ENCODE results near the gene CTNND2. TPM values are rescaled to one million over a fixed set of nuclear protein-coding genes. Genes with fewer than 3 reads are reported as not detected.

CTNND2 gene
- total RNA-seq, 3 donors from 2014 or later (not counting 1 experiment from before 2014, with no cell fraction given) = not detected

DNA sequence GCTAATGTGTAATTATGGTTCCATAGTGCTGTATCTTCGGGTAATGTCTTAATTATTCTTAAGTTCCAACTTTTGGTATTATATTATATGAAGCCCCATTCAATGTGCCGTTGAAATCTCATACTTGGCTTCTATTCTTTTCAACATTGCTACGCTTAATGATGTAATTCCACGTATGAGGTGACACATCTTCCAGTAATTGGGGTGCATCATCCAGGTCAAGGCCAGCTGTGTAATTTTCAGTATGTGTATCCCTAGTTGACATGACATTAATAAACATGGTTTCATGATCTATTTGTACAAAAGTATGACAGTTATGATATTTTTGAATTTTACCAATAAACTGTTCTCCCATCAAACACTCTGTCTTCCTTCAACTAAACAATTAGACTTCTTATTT is 546.3 kb downstream of the CTNND2 start:
- Histone ChIP-seq H3K27me3 (ENCODE audit: control insufficient read depth, insufficient read depth, low read length) (no peaks in the 10 kb centered on the region), H3K36me3 (ENCODE audit: control insufficient read depth, insufficient read depth, low read length) (no peaks in the 10 kb centered on the region), H3K9me3 (ENCODE audit: control insufficient read depth, insufficient read depth, low read length) (no peaks in the 10 kb centered on the region), H3K4me3 (ENCODE audit: low read length) (no peak overlapping the region), H3K4me1 (ENCODE audit: control insufficient read depth, insufficient read depth, low read length) (no peaks in the 10 kb centered on the region), H3K27ac (ENCODE audit: low read length) (no peak overlapping the region)
- Mint-ChIP-seq H3K27ac (no peak overlapping the region), H3K36me3 (no peaks in the 10 kb centered on the region), H3K27me3 (ENCODE audit: low read depth in 2 of 2) (peaks cover 5 to 10% of the 10 kb centered on the region in 2 donors), H3K4me3 (no peak overlapping the region), H3K4me1 (no peaks in the 10 kb centered on the region), H3K9me3 (peaks cover 3% of the 10 kb centered on the region in 2 donors)
- DNase-seq (no peak), ATAC-seq (no peak)
- intact Hi-C loops (cut with micrococcal nuclease) = no loop called here
- TF ChIP-seq, protein P1, sequence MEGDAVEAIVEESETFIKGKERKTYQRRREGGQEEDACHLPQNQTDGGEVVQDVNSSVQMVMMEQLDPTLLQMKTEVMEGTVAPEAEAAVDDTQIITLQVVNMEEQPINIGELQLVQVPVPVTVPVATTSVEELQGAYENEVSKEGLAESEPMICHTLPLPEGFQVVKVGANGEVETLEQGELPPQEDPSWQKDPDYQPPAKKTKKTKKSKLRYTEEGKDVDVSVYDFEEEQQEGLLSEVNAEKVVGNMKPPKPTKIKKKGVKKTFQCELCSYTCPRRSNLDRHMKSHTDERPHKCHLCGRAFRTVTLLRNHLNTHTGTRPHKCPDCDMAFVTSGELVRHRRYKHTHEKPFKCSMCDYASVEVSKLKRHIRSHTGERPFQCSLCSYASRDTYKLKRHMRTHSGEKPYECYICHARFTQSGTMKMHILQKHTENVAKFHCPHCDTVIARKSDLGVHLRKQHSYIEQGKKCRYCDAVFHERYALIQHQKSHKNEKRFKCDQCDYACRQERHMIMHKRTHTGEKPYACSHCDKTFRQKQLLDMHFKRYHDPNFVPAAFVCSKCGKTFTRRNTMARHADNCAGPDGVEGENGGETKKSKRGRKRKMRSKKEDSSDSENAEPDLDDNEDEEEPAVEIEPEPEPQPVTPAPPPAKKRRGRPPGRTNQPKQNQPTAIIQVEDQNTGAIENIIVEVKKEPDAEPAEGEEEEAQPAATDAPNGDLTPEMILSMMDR (IDR thresholded peaks at IDR 0.05) = no peak
- 67% methylated on average over 3 of the region's 4 CpGs for WGBS (ENCODE audit: insufficient coverage)

DNA sequence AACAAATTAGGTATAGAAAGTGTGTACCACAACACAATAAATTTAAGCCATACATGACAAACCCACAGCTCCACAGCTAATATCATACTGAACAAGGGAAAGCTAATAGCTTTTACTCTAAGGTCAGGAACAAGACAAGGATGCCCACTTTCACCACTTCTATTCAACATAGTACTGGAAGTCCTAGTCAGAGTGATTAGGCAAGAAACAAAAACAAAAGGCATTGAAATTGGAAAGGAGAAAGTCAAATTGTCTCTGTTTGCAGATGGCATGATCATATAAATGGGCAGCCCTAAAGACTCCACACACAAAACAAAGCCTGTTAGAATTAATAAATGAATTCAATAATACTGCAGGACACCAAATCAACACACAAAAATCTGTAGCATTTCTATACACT is 548.8 kb downstream of the CTNND2 start:
- Mint-ChIP-seq H3K27me3 (ENCODE audit: low read depth in 2 of 2) (peaks cover 10 to 12% of the 10 kb centered on the region in 2 donors), H3K9me3 (peaks cover 3% of the 10 kb centered on the region in 2 donors), H3K4me1 (no peaks in the 10 kb centered on the region), H3K4me3 (no peak overlapping the region), H3K27ac (no peak overlapping the region), H3K36me3 (no peaks in the 10 kb centered on the region)
- intact Hi-C loops (cut with micrococcal nuclease) = no loop called here
- no peak for ATAC-seq
- no peaks in the 10 kb centered on the region for H3K27me3 ChIP-seq (ENCODE audit: control insufficient read depth, insufficient read depth, low read length)
- TF ChIP-seq, protein P1 (IDR thresholded peaks at IDR 0.05) = no peak
- no peaks in the 10 kb centered on the region for H3K36me3 ChIP-seq (ENCODE audit: control insufficient read depth, insufficient read depth, low read length)
- no peaks in the 10 kb centered on the region for H3K4me1 ChIP-seq (ENCODE audit: control insufficient read depth, insufficient read depth, low read length)
- H3K4me3 ChIP-seq (ENCODE audit: low read length) = no peak overlapping the region
- no peak overlapping the region for H3K27ac ChIP-seq (ENCODE audit: low read length)
- DNase-seq = no peak
- H3K9me3 ChIP-seq (ENCODE audit: control insufficient read depth, insufficient read depth, low read length) = no peaks in the 10 kb centered on the region

DNA sequence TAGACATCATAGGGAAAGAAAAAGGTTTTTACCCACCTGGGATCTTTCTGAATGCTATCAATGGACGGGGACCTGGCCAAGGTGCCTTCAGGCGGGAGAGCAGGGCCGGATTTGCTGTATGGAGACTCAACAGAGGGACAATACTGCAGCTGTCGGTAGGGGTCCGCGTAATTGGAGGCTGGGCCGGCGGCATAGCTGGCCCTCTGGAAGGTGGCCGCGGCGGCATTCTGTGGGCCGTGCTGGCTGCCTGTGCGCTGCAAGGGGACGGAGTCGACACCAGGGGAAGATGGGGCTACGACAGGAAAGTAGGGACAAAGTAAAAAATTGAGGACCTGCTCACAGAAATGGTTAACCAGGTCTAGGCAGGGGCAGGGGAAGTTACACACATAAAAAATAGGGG is 557.9 kb downstream of the CTNND2 start:
- Mint-ChIP-seq H3K36me3 (no peaks in the 10 kb centered on the region), H3K4me3 (no peak overlapping the region), H3K4me1 (no peaks in the 10 kb centered on the region), H3K9me3 (no peaks in the 10 kb centered on the region), H3K27me3 (ENCODE audit: low read depth in 2 of 2) (peaks cover 13 to 35% of the 10 kb centered on the region in 2 donors), H3K27ac (no peak overlapping the region)
- intact Hi-C loops (cut with micrococcal nuclease) = no loop called here
- DNase-seq = no peak
- no peak overlapping the region for H3K27ac ChIP-seq (ENCODE audit: low read length)
- H3K36me3 ChIP-seq (ENCODE audit: control insufficient read depth, insufficient read depth, low read length) = no peaks in the 10 kb centered on the region
- TF ChIP-seq, protein P1 (IDR thresholded peaks at IDR 0.05) = no peak
- WGBS (ENCODE audit: insufficient coverage) = 89% methylated on average over 16 of the region's 16 CpGs
- no peak overlapping the region for H3K4me3 ChIP-seq (ENCODE audit: low read length)
- ATAC-seq = no peak
- H3K27me3 ChIP-seq (ENCODE audit: control insufficient read depth, insufficient read depth, low read length) = no peaks in the 10 kb centered on the region
- no peaks in the 10 kb centered on the region for H3K9me3 ChIP-seq (ENCODE audit: control insufficient read depth, insufficient read depth, low read length)
- no peaks in the 10 kb centered on the region for H3K4me1 ChIP-seq (ENCODE audit: control insufficient read depth, insufficient read depth, low read length)
